Activated T-helper 1 cell treated with Interleukin-2 at 50 U/mL for 16 hours (primary cell): Measurements from ENCODE around the gene MYO5B.

Experiments used
- DNase-seq: peaks from one replicate; pipeline ENCODE4 v3.0.0-alpha.2; 2020; ENCODE audit warnings: low read depth

Gene MYO5B

DNA sequence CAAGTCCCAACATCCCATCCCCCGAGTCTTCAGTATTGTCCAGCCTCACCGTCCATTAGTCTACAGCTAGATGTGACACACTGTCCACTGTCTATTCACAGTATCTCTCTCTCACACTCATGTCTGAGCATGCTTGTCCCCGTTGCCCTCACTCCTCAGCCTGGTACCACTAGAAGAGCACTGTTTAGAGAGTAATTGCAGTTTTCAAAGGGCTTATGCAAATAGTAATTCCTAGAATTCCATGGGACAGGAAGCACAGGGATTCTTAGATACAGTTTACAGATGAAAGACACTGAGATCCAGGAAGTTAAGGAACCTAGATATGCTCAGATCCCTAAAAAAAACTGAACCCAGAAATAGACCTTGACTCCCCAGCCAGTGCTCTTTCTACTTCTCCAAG, 125.5 kb downstream of the MYO5B start:
- no peak for DNase-seq

GRCh38 chr18:50065527-50065926, 129.4 kb downstream of the MYO5B start:
- no peak for DNase-seq

DNA sequence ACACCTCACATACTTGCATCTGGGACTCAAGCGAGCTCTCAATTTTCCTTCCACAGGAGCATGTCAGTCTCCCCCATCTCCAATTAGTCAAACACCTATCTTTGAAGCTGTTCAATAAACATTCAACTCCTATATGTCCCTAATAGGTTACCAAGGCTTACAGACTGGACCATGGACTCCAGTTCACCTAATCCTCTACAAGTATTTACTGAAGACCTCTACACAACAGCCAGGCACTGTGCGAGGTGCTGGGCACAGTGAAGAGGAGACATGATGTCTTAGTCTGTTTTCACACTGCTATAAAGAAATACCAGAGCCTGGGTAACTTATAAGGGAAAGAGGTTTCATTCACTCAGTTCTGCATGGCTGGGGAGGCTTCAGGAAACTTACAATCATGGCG, 129.9 kb downstream of the MYO5B start:
- no peak for DNase-seq

- DNase-seq = no peak
Measured at GRCh38 chr18:50061876-50062517, 132.9 kb downstream of the MYO5B start.

DNA sequence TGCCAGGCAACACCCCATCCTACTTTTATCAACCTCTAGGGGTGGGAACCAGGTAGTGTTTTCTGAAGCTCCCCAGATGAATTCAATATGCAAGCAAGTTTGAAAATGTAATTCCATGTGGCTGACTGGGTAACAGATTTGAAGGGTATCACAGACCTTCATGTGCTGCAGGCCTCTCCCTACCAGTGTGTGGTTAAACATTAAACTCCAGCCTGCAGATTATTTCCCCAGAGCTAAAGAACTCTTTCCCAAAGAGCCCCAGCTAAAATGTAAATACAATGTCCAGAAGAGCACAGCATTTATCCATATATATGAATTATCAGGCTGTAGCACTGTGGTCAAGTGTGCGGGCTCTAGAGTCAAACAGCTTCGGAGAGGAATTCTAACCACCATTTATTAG, 134.1 kb downstream of the MYO5B start:
- DNase-seq = no peak

DNA sequence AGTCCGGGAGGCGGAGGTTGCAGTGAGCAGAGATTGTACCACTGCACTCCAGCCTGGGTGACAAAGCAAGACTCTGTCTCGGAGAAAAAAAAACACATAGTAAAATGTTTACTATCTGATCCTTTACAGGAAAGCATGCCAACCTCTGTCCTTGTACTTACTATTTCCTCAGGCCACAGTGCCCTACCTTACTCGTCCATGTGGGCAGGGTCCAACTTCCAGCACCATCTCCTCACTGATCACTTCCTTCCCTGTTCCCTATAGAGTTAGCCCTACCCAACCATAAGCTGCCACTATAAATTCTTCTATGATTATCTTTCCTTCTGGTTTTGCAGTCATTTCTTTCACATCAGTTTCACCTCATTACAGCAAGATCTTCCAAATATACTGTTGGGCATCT, 136.2 kb downstream of the MYO5B start:
- no peak for DNase-seq

GRCh38 chr18:50057009-50057408, 137.9 kb downstream of the MYO5B start:
- no peak for DNase-seq

DNA sequence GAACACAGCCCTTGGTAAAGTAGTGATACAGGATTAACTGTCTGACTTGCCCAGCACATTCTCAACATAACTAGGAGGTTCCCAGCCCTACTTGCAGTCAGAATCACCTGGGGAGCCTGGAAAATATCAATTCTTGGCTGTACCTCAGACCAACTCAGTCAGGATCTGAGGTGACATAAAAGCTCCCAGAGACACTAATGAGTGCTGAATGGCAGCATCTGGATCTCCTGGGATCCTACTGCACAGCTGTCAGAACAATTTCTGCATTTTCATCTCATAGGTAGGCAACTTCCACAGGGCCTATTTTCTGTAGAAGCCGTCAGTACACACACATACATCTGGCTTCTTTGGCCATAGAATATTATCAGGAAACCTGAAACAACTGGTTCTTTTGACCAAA, 138.8 kb downstream of the MYO5B start:
- no peak for DNase-seq

DNA sequence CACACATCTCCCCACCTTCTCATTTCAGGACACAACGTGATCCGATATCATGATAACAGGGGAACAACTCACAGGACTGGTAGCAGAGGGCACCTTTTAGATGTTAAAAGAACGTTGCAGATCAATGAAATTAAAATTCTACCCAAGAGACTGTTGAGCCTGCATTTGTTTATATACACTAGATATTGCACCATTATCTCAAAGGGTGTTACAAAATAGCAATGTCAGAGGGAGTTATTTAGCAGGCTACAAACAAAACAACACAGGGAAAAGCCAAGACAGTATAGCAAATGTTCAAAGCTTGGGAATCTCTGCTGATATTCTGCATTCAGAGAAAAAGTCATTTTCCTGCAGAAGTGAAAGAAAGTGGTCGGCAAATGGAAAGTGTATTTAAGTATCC, 139.5 kb downstream of the MYO5B start:
- no peak for DNase-seq

DNA sequence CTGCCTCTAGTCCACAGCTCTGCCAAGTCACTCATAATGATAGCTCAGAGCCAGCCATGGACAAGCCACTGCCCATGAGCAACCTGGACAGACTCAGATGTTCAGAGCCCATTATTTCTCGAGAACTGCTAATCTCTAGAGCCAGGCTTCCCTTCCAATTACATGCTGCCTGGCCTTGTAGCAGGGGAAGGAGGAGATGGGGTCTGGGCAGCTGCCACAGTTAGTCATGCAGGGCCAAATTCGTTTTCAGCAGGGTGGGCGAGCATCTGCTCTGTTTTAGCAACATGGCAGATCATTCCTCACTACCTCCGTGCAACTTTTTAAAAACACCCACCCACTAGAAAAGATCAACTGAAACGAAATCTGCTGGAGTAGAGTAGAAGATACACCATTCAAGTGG, 141.8 kb downstream of the MYO5B start:
- DNase-seq = no peak

- DNase-seq = no peak
Measured at GRCh38 chr18:50051288-50051687, 143.7 kb downstream of the MYO5B start.

DNA sequence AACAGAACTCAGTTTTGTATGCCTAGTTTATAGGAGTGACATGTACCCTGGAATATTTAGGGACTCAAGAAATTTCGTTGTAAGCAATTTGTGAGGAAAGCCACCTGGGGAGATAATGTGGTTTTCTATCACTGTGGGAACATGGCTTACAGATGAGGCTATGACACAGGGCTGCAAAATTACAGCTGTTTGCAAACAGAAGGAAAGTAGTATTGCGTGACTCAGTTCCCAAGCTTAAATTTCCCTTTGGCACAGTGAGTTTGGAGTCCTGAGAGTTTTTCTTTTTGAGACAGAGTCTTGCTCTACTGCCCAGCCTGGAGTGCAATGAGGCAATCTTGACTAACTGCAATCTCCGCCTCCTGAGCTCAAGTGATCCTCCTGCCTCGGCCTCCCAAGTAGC, 149.8 kb downstream of the MYO5B start:
- no peak for DNase-seq

- DNase-seq = no peak
Measured at GRCh38 chr18:50044402-50044801, 150.5 kb downstream of the MYO5B start.

- DNase-seq = no peak
Measured at GRCh38 chr18:50042611-50043010, 152.3 kb downstream of the MYO5B start.

DNA sequence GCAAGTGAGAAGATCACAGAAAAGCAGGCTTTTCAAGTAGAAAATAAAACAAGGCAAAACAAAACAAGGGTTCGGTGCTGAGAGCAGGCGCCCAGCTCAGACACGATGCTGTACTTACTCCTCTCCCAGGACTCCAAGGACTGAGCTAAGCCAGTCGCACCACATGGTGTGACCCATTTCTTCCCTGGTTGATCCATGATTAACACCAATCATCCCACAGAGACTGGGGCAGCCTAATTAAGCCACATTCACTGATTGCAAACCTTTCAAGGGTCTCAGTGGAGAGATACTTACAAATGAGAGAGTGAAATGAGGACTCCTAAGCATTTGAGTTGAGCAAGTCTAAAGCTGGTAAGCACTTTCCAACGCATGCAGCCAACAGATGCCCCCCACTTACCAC, 155.2 kb downstream of the MYO5B start:
- no peak for DNase-seq

DNA sequence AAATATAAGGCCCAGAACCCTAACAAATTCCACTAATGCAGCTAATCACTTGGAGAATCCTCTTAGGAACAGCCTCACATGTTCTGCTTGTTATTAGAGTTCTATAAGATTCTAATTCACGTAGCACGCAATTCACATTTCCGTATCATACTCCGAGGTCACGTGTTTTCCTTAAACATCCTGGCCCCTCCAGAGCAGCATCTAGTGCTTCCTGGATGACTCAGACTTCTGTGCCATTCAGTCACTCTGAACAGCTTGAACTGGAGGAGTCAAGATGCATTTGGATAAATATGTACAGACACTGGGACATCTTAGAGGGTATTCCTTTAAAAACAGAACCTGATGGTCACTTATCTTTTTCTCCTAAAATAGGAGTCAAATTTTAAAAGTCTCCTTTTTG, 156.5 kb downstream of the MYO5B start:
- no peak for DNase-seq

DNA sequence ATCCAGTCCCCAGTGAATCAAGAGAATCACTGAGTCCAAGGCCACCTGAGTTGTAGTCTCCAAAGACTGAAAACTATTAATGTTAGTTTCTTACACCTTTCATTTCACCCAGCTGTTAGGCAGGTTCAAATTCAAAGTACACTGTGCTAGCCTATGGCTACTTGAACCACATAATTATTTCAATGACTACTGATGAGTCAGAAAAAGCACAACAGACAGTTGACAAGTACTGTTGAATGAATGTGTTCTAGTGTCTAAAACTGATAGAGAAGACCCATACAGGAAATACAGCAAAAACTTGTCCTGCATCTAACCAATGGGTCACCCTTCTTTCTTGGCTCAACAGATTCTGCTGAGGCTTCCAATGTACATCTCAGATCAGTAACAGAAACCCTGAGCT, 160.9 kb downstream of the MYO5B start:
- DNase-seq = no peak

DNA sequence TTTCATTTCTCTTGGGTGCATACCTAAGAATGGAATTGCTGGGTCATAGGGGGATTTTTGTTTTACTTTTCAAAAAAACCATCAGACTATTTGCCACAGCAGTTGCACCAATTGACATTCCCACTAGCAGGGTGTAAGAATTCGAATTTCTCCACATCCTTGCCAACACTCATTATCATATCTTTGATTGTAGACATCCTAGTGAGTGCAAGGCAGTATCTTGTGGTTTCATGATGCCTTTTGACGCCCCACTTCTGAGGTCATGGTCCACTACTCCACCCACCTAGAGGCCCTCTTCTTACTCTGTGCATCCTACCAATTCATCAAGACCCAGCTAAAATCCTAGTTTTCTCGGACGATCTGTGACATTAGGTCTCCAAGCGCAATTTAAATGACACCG, 161.9 kb downstream of the MYO5B start:
- DNase-seq = no peak

- no peak for DNase-seq
Measured at GRCh38 chr18:50030146-50030545, 164.8 kb downstream of the MYO5B start.

DNA sequence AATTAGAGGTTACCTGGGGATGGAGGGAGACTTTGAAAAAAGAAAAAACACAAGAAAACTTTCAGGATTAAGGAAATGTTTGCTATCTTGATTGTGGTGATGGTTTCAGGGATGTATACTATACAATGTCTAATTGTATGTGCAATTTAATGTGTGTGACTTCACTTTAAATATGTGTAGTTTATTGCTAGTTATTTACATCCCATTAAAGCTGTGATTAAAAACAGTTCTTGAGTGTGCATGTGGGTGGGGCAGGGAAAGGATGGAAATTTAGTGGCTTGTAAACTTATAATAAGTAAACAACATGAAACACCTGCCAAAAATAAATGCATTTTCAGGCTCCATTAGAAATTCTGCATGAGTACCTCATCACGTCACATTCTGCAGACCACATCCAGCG, 167.0 kb downstream of the MYO5B start:
- no peak for DNase-seq

DNA sequence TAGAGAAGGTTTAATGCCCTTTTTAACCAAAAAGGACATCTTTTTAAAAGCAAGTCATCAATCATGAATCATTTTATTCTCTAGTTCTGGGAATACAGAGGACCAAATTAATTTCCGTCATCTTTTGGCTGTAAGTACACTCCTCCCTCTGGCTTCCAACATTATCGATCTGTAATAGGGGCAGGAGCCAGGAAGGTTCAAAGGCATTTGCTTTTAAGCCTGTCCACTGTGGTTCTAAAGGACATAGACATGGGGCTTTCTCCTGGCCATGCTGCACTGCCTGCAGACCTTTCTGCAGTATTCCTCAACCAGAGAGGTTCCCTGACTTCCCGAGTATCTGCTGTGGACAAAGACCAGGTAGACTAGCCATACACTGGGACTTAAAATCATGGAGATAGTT, 170.5 kb downstream of the MYO5B start:
- no peak for DNase-seq

GRCh38 chr18:50022985-50023384, 172.0 kb downstream of the MYO5B start:
- DNase-seq = no peak

DNA sequence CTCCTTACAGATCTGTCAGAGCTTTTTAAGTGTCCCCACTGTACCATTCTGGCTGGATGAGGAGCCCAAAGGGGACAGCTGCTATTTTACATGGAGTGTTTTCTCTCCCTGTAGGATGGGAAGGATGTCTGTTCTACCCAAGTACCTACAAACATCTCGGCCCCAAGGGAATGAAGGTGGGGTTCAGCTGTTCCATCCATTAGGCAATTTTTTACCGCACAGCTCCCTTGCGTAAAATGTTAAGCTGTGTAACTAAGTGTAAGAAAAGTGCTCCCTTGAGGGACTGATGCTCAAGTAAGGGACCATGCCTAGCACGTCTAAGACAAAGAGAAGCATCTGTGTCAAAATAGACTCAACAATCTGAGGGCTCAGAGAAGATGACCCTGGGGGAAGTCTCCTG, 180.3 kb downstream of the MYO5B start:
- no peak for DNase-seq

DNA sequence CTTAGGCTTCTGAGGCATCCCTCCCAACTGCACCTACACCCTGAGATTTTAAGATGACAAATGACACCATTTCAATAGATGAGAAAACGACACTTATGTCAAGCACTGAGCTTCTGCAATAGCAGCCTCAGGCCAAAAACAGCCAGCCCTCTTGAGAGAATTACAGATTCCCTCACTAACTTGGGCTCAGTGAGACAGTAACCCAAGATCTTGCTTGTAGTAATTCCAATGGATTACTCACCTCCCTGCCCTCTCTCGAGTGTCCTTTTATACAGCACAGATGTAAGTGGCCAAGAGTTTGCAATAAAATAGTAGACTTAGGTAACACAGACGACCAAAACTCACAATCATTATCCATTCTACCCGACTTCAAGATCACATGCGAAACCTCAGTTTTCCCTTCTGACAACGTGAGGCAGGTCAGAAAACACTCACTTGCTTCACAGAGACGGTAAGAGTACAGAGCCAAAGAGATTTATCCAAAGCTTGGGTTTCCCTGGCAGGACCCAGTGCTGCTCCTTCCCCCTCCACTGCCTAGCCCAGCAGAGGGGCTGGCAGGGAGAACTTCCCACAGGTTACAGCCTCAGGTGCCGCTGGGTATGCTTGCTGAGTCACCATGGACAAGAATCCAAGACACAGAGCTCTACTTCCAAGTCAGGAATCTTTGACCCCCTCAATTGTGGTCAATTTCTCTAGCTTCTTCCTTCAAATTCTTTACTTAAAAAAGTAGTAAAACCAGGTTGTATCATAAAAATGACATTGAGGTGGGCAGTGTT, 181.4 kb downstream of the MYO5B start:
- no peak for DNase-seq
